IMR-90 (cell line): Measurements from ENCODE around the gene HOXA3. TPM values are rescaled to one million over a fixed set of nuclear protein-coding genes. Genes with fewer than 3 reads are reported as not detected.
A peak's percentile ranks its signal among the peaks of the same experiment; 100 is the strongest.

Source experiments
- ATAC-seq: fragments of 200-7000 bp; cut with Tn5 transposase; 2 replicates; pipeline ENCODE4 v1.9.1; 2020; ENCODE audit warnings: low read depth, mild to moderate bottlenecking, moderate library complexity
- BruUV-seq: library from RNA; stranded (reverse); fragments of 400-500 nt; replicated peaks from 2 replicates; lab custom pipeline; 2021; lab: Mats Ljungman, UMichigan
- CTCF ChIA-PET: fragments of 300-600 bp; formaldehyde crosslinking; extraction: SDS; loops from one replicate; lab custom pipeline; 2021; ENCODE audit warnings: antibody characterized with exemption; lab: Yijun Ruan, JAX
- POLR2A ChIA-PET: fragments of 300-600 bp; sonication (Branson Sonifier 250); formaldehyde crosslinking; loops from one replicate; lab custom pipeline; 2022; ENCODE audit warnings: antibody characterized with exemption; ENCODE audit not compliant: unreplicated experiment; lab: Charles Lee
- DNase-seq: peaks from one replicate; pipeline ENCODE4 v3.0.0; 2013
- H2AFZ ChIP-seq: replicated peaks from 2 replicates; pipeline ENCODE3; 2013; ENCODE audit warnings: low read length, mild to moderate bottlenecking; ENCODE audit not compliant: poor library complexity
- H2AK5ac ChIP-seq: 2 replicates; pipeline ENCODE4 v1.6.1; 2013; ENCODE audit warnings: low read depth, low read length, inconsistent platforms
- H2AK9ac ChIP-seq: replicated peaks from 2 replicates; pipeline ENCODE3; 2013; ENCODE audit warnings: mild to moderate bottlenecking, low read depth, low read length, moderate library complexity; ENCODE audit not compliant: poor library complexity
- H2BK120ac ChIP-seq: 2 replicates; pipeline ENCODE4 v1.6.1; 2013; ENCODE audit warnings: low read depth, low read length, inconsistent platforms
- H2BK15ac ChIP-seq: 3 replicates; pipeline ENCODE4 v1.6.1; 2013; ENCODE audit warnings: low read depth, low read length, inconsistent platforms
- H2BK20ac ChIP-seq: 2 replicates; pipeline ENCODE4 v1.6.1; 2013; ENCODE audit warnings: low read depth, mild to moderate bottlenecking, inconsistent platforms, low read length, moderate library complexity
- H2BK5ac ChIP-seq: 2 replicates; pipeline ENCODE4 v1.6.1; 2013; ENCODE audit warnings: mild to moderate bottlenecking, low read depth, low read length, inconsistent platforms; ENCODE audit not compliant: poor library complexity, severe bottlenecking
- H3K14ac ChIP-seq: replicated peaks from 2 replicates; pipeline ENCODE4 v1.6.1; 2013; ENCODE audit warnings: low read depth, low read length, inconsistent platforms
- H3K18ac ChIP-seq: 2 replicates; pipeline ENCODE4 v1.6.1; 2013; ENCODE audit warnings: low read depth, low read length, control low read depth
- H3K23ac ChIP-seq: 2 replicates; pipeline ENCODE4 v1.6.1; 2013; ENCODE audit warnings: low read depth, low read length, inconsistent platforms
- H3K27ac ChIP-seq: 2 replicates; pipeline ENCODE4 v1.5.1; 2013; ENCODE audit warnings: mild to moderate bottlenecking, control low read depth, low read length; ENCODE audit not compliant: insufficient read depth
- H3K27me3 ChIP-seq: 2 replicates; pipeline ENCODE4 v1.6.1; 2013; ENCODE audit warnings: low read length; ENCODE audit not compliant: control insufficient read depth, insufficient read depth
- H3K36me3 ChIP-seq: 2 replicates; pipeline ENCODE4 v1.6.1; 2013; ENCODE audit warnings: low read length, mixed read lengths; ENCODE audit not compliant: control insufficient read depth, insufficient read depth
- H3K4ac ChIP-seq: 2 replicates; pipeline ENCODE4 v1.6.1; 2013; ENCODE audit warnings: low read depth, low read length, inconsistent platforms
- H3K4me1 ChIP-seq: 2 replicates; pipeline ENCODE4 v1.6.1; 2013; ENCODE audit warnings: low read length, mixed read lengths; ENCODE audit not compliant: control insufficient read depth, insufficient read depth
- H3K4me2 ChIP-seq: 2 replicates; pipeline ENCODE4 v1.6.1; 2013; ENCODE audit warnings: low read depth, mild to moderate bottlenecking, control low read depth, low read length, moderate library complexity
- H3K4me3 ChIP-seq: 2 replicates; pipeline ENCODE4 v1.5.1; 2013; ENCODE audit warnings: low read depth, mild to moderate bottlenecking, control low read depth, low read length, moderate library complexity; ENCODE audit not compliant: insufficient read depth
- H3K56ac ChIP-seq: 2 replicates; pipeline ENCODE4 v1.6.1; 2013; ENCODE audit warnings: low read length, inconsistent platforms; ENCODE audit not compliant: insufficient read depth; ENCODE audit errors: extremely low read depth
- H3K79me1 ChIP-seq, 2 experiments: 2 replicates each; pipeline ENCODE4 v1.6.1; 2013; ENCODE audit warnings: low read length in 2 of 2, inconsistent platforms in 1 of 2, low read depth in 1 of 2
- H3K9ac ChIP-seq: 2 replicates; pipeline ENCODE4 v1.6.1; 2013; ENCODE audit warnings: low read depth, low read length, control low read depth
- H3K9me1 ChIP-seq: 2 replicates; pipeline ENCODE4 v1.6.1; 2013; ENCODE audit warnings: low read length, inconsistent platforms; ENCODE audit not compliant: insufficient read depth
- H3K9me3 ChIP-seq: 2 replicates; pipeline ENCODE4 v1.6.1; 2013; ENCODE audit warnings: low read length; ENCODE audit not compliant: control insufficient read depth, insufficient read depth
- H4K20me1 ChIP-seq: 2 replicates; pipeline ENCODE4 v1.6.1; 2013; ENCODE audit warnings: low read length, inconsistent platforms; ENCODE audit not compliant: insufficient read depth
- H4K5ac ChIP-seq: 2 replicates; pipeline ENCODE4 v1.6.1; 2013; ENCODE audit warnings: mild to moderate bottlenecking, low read depth, low read length, control low read depth
- H4K8ac ChIP-seq, 2 experiments: 2 replicates each; pipeline ENCODE4 v1.6.1; 2013; ENCODE audit warnings: low read depth in 2 of 2, low read length in 2 of 2, control low read depth in 1 of 2, inconsistent platforms in 1 of 2
- H4K91ac ChIP-seq: 2 replicates; pipeline ENCODE4 v1.6.1; 2013; ENCODE audit warnings: low read depth, low read length, inconsistent platforms; ENCODE audit not compliant: insufficient read depth
- BHLHE40 ChIP-seq: fragments of 150-350 bp; IDR thresholded peaks from 2 replicates; pipeline ENCODE4 v1.6.1; 2016; ENCODE audit warnings: mild to moderate bottlenecking, low read depth, low read length
- CTCF ChIP-seq: conservative IDR thresholded peaks from 2 replicates; pipeline ENCODE4 v1.5.1; 2012; ENCODE audit warnings: mild to moderate bottlenecking, low read depth, low read length, improper control_type of control experiment
- FOS ChIP-seq: fragments of 150-350 bp; IDR thresholded peaks from 2 replicates; pipeline ENCODE4 v1.6.1; 2016; ENCODE audit warnings: low read depth, low read length
- MXI1 ChIP-seq: IDR thresholded peaks from 2 replicates; pipeline ENCODE4 v1.6.1; 2012; ENCODE audit warnings: low read depth, mild to moderate bottlenecking, low read length, moderate library complexity, borderline replicate concordance
- RCOR1 ChIP-seq: IDR thresholded peaks from 2 replicates; pipeline ENCODE4 v1.6.1; 2012; ENCODE audit warnings: mild to moderate bottlenecking, low read length, improper control_type of control experiment; ENCODE audit not compliant: insufficient replicate concordance
- RFX5 ChIP-seq: IDR thresholded peaks from 2 replicates; pipeline ENCODE4 v1.8.0; 2012; ENCODE audit warnings: low read depth, mild to moderate bottlenecking, low read length, moderate library complexity
- USF2 ChIP-seq: fragments of 150-350 bp; IDR thresholded peaks from 2 replicates; pipeline ENCODE4 v1.6.1; 2017; ENCODE audit warnings: mild to moderate bottlenecking, antibody characterized with exemption, low read length, low read depth
- WGBS, 2 experiments: methylation state at CpG; one replicate each; pipeline versions ENCODE4 v1.1.5 to v1.1.7; 2013; ENCODE audit warnings: missing lambda C conversion rate in 2 of 2; ENCODE audit not compliant: insufficient read length in 1 of 2; ENCODE audit errors: extremely low coverage in 2 of 2; 5-methylcytosine and 5-hydroxymethylcytosine counted together
- dilution Hi-C: fragments of 300-500 bp; cut with HindIII; formaldehyde crosslinking; loops from one replicate; pipeline ENCODE4 v1.14.3; 2018; ENCODE audit warnings: low sequenced_read_pairs; ENCODE audit not compliant: unreplicated experiment
- in situ Hi-C: fragments of 300-500 bp; cut with MboI; formaldehyde crosslinking; loops from 3 replicates; pipeline ENCODE4 v1.14.3; 2019; ENCODE audit warnings: low sequenced_read_pairs, inconsistent platforms, mixed read lengths
- intact Hi-C: fragments of 100-400 bp; cut with micrococcal nuclease; formaldehyde crosslinking; loops from 2 replicates; pipeline ENCODE4 v1.10.0; 2022
- polyA plus RNA-seq, 3 experiments: library from polyadenylated mRNA; depleted of rRNA; stranded (reverse); fragments of >200 nt; gene quantifications; 2 replicates each; pipeline ENCODE4 v1.2.3, GENCODE V29; 2012; ENCODE audit warnings: low replicate concordance in 1 of 3
- total RNA-seq: library from RNA; depleted of rRNA; stranded (reverse); fragments of >200 nt; gene quantifications from 2 replicates; pipeline ENCODE4 v1.2.3, GENCODE V29; 2012
- TF ChIP-seq, protein P1 (sequence below): fragments of 150-350 bp; IDR thresholded peaks from 2 replicates; pipeline ENCODE4 v1.6.1; 2016; ENCODE audit warnings: low read depth, mild to moderate bottlenecking, low read length, moderate library complexity, borderline replicate concordance

Gene HOXA3
- total and polyA plus RNA-seq, 2 of the 4 experiments (the other 2 are of a cell fraction), result 0.90 to 5.4 TPM

- Histone ChIP-seq H3K4me3 (no peak overlapping the region), H3K9me1 (no peaks in the 10 kb centered on the region), H3K4me1 (no peaks in the 10 kb centered on the region; the same call in 1 of the 2 replicates), H2BK20ac (no peak overlapping the region), H3K36me3 (no peaks in the 10 kb centered on the region), H3K18ac (no peak overlapping the region), H2BK15ac (no peak overlapping the region), H3K4me2 (no peak overlapping the region), H4K20me1 (no peaks in the 10 kb centered on the region), H3K27me3 (no peaks in the 10 kb centered on the region), H3K14ac (no peak overlapping the region), H2BK120ac (no peak overlapping the region), H3K23ac (no peak overlapping the region), H4K5ac (no peak overlapping the region), H3K79me1 (no peaks in the 10 kb centered on the region), H3K56ac (no peak overlapping the region), H2AFZ (peak overlapping the region; percentile 49), H2AK9ac (peak overlapping the region; percentile 13), H4K91ac (no peak overlapping the region), H4K8ac (no peak overlapping the region), H3K9me3 (no peaks in the 10 kb centered on the region), H2BK5ac (no peak overlapping the region), H3K4ac (no peak overlapping the region), H3K27ac (no peak overlapping the region), H3K9ac (no peak overlapping the region), H2AK5ac (no peak overlapping the region)
- DNase-seq, result peak; percentile 40
- in situ Hi-C loops (no loop called here), dilution Hi-C loops (no loop called here), intact Hi-C loops (no loop called here)
- TF ChIP-seq CTCF (no peak), USF2 (no peak), BHLHE40 (no peak), MXI1 (no peak), FOS (no peak), RFX5 (no peak), RCOR1 (no peak)
- TF ChIP-seq, protein P1, sequence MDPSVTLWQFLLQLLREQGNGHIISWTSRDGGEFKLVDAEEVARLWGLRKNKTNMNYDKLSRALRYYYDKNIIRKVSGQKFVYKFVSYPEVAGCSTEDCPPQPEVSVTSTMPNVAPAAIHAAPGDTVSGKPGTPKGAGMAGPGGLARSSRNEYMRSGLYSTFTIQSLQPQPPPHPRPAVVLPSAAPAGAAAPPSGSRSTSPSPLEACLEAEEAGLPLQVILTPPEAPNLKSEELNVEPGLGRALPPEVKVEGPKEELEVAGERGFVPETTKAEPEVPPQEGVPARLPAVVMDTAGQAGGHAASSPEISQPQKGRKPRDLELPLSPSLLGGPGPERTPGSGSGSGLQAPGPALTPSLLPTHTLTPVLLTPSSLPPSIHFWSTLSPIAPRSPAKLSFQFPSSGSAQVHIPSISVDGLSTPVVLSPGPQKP, result no peak
- WGBS, 2 experiments, result 0% methylated on average over 1 of the region's 4 CpGs; no CpG with 5 or more reads in 1 of the 2 experiments
- ChIA-PET CTCF (interaction anchor here (0.6 kb wide), 1 partner anchor 41 kb away, joined by 3 read pairs; no protein-coding TSS in a partner anchor), POLR2A (no interaction called here)
- no peak for ATAC-seq
- BruUV-seq, result no TSS peak
Measured at GRCh38 chr7:27080844-27081436, 71.4 kb downstream of the HOXA3 start.
